ENCODE measurements around the gene OR52R1.

DNA sequence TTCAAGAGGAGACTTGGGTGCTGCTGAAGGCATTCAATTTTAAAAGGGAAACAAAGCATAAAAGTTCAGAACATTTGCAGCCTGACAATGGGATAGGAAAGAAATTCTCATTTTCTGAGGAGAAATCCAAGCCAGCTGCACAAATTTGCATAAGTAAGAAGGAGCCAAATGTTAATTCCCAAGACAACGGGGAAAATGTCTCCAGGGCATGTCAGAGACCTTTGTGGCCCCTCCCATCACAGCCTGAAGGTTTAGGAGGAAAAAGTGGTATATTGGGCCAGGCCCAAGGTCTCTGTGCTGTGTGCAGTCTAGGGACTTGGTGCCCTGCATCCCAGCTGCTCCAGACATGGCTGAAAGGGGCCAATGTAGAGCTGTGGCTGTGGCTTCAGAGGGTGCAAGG is 21.7 kb downstream of the OR52R1 start:
- TF ChIP-seq, protein P1, sequence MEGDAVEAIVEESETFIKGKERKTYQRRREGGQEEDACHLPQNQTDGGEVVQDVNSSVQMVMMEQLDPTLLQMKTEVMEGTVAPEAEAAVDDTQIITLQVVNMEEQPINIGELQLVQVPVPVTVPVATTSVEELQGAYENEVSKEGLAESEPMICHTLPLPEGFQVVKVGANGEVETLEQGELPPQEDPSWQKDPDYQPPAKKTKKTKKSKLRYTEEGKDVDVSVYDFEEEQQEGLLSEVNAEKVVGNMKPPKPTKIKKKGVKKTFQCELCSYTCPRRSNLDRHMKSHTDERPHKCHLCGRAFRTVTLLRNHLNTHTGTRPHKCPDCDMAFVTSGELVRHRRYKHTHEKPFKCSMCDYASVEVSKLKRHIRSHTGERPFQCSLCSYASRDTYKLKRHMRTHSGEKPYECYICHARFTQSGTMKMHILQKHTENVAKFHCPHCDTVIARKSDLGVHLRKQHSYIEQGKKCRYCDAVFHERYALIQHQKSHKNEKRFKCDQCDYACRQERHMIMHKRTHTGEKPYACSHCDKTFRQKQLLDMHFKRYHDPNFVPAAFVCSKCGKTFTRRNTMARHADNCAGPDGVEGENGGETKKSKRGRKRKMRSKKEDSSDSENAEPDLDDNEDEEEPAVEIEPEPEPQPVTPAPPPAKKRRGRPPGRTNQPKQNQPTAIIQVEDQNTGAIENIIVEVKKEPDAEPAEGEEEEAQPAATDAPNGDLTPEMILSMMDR (IDR thresholded peaks at IDR 0.05; ENCODE audit: low read depth, low read length), result no peak
- TF ChIP-seq POLR2A (IDR thresholded peaks at IDR 0.05; ENCODE audit: extremely low read depth, insufficient read length), result no peak
- TF ChIP-seq, protein P2, sequence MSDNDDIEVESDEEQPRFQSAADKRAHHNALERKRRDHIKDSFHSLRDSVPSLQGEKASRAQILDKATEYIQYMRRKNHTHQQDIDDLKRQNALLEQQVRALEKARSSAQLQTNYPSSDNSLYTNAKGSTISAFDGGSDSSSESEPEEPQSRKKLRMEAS (IDR thresholded peaks at IDR 0.05; ENCODE audit: low read depth, low read length), result no peak
- TF ChIP-seq MYC (IDR thresholded peaks at IDR 0.05; ENCODE audit: low read depth, low read length), result no peak

Data from NB4 (cell line).